GM12878 (cell line): ENCODE measurements around the gene IGFBP3. TPM values are rescaled to one million over a fixed set of nuclear protein-coding genes. Genes with fewer than 3 reads are reported as not detected.

Experiments
- ATAC-seq: fragments of 200-7000 bp; cut with Tn5 transposase; 3 replicates; pipeline ENCODE4 v1.9.1; 2020; ENCODE audit warnings: mild to moderate bottlenecking, moderate library complexity
- BruUV-seq: library from RNA; stranded (reverse); fragments of 400-500 nt; replicated peaks from 2 replicates; lab custom pipeline; 2021; lab: Mats Ljungman, UMichigan
- CTCF ChIA-PET: fragments of 300-600 bp; sonication (Branson Sonifier 250); formaldehyde crosslinking; extraction: SDS; loops from one replicate; lab custom pipeline; 2021; ENCODE audit warnings: inconsistent platforms; lab: Yijun Ruan, JAX
- POLR2A ChIA-PET: fragments of 350-600 bp; formaldehyde crosslinking; extraction: SDS; loops from one replicate; lab custom pipeline; 2021; ENCODE audit warnings: inconsistent platforms; lab: Charles Lee
- RAD21 ChIA-PET: fragments of 300-600 bp; sonication (Branson Sonifier 250); formaldehyde crosslinking; loops from one replicate; lab custom pipeline; 2023; ENCODE audit warnings: antibody characterized with exemption; ENCODE audit not compliant: unreplicated experiment; lab: Charles Lee
- SMC1A ChIA-PET: fragments of 300-600 bp; sonication (Branson Sonifier 250); formaldehyde crosslinking; loops from one replicate; lab custom pipeline; 2023; ENCODE audit not compliant: unreplicated experiment, uncharacterized antibody; lab: Charles Lee
- DNase-seq: peaks from one replicate; pipeline ENCODE4 v3.0.0-alpha.2; 2011; ENCODE audit warnings: low read depth, low spot score
- FAIRE-seq: peaks from 3 replicates; lab custom pipeline; 2011; peaks lifted over from hg19 to GRCh38; lab: Jason Lieb, UNC
- H2AFZ ChIP-seq: 2 replicates; pipeline ENCODE4 v1.6.0; 2011; ENCODE audit warnings: low read depth, low read length, control low read depth; ENCODE audit not compliant: control insufficient read depth
- H3K27ac ChIP-seq: 2 replicates; pipeline ENCODE4 v1.5.1; 2011; ENCODE audit warnings: control low read depth; ENCODE audit not compliant: control insufficient read depth, insufficient read depth
- H3K27me3 ChIP-seq, 2 experiments: replicated peaks in 1 of 2; 2 replicates each; pipeline versions ENCODE4 v1.6.0 to v1.6.1; 2011; ENCODE audit warnings: low read length in 1 of 2; ENCODE audit not compliant: control insufficient read depth in 2 of 2, insufficient read depth in 2 of 2
- H3K36me3 ChIP-seq, 2 experiments: 2 replicates each; pipeline ENCODE4 v1.5.1; 2011; ENCODE audit warnings: low read length in 1 of 2; ENCODE audit not compliant: control insufficient read depth in 2 of 2, insufficient read depth in 2 of 2
- H3K4me1 ChIP-seq: 2 replicates; pipeline ENCODE4 v1.6.1; 2011; ENCODE audit warnings: mild to moderate bottlenecking, low read length, moderate library complexity, mixed read lengths; ENCODE audit not compliant: control insufficient read depth, insufficient read depth
- H3K4me2 ChIP-seq: 2 replicates; pipeline ENCODE4 v1.6.0; 2011; ENCODE audit warnings: control low read depth; ENCODE audit not compliant: control insufficient read depth, insufficient read depth
- H3K4me3 ChIP-seq: fragments of 200-600 bp; sonication (generic); 2 replicates; pipeline ENCODE4 v1.5.1; 2016
- H3K79me2 ChIP-seq: 2 replicates; pipeline ENCODE4 v1.6.0; 2011; ENCODE audit warnings: low read length; ENCODE audit not compliant: control insufficient read depth, insufficient read depth
- H3K9ac ChIP-seq: 2 replicates; pipeline ENCODE4 v1.8.0; 2011; ENCODE audit warnings: low read length, control low read depth, mixed read lengths; ENCODE audit not compliant: control insufficient read depth, insufficient read depth
- H3K9me3 ChIP-seq: replicated peaks from 3 replicates; pipeline ENCODE4 v1.5.1; 2011; ENCODE audit warnings: mild to moderate bottlenecking, low read length; ENCODE audit not compliant: control insufficient read depth, insufficient read depth
- H4K20me1 ChIP-seq: 2 replicates; pipeline ENCODE4 v1.6.0; 2011; ENCODE audit not compliant: control insufficient read depth, insufficient read depth
- BMI1 ChIP-seq: fragments of 450-650 bp; IDR thresholded peaks from 2 replicates; pipeline ENCODE4 v1.6.1; 2016; ENCODE audit warnings: mild to moderate bottlenecking, moderate library complexity, borderline replicate concordance
- CEBPB ChIP-seq, 2 experiments: fragments of 150-350 bp in 1 of 2; IDR thresholded peaks; 2 replicates each; pipeline ENCODE4 v1.6.1; 2012 to 2014; ENCODE audit warnings: low read depth in 2 of 2, low read length in 2 of 2, borderline replicate concordance in 1 of 2, inconsistent platforms in 1 of 2
- EP300 ChIP-seq, 2 experiments: fragments of 150-350 bp in 1 of 2; IDR thresholded peaks; 2 replicates each; pipeline ENCODE4 v1.6.1; 2011 to 2012; ENCODE audit warnings: low read depth in 2 of 2, low read length in 2 of 2, borderline replicate concordance in 1 of 2, improper control_type of control experiment in 1 of 2, inconsistent platforms in 1 of 2; ENCODE audit not compliant: control insufficient read depth in 1 of 2
- FOXM1 ChIP-seq: IDR thresholded peaks from 2 replicates; pipeline ENCODE4 v1.6.1; 2012; ENCODE audit warnings: low read depth, mild to moderate bottlenecking, inconsistent platforms, low read length, moderate library complexity
- NFYB ChIP-seq: IDR thresholded peaks from 2 replicates; pipeline ENCODE4 v1.6.1; 2011; ENCODE audit warnings: low read depth, mild to moderate bottlenecking, low read length, improper control_type of control experiment, moderate library complexity; ENCODE audit not compliant: insufficient read depth
- POLR2AphosphoS2 ChIP-seq: IDR thresholded peaks from 2 replicates; pipeline ENCODE4 v1.6.1; 2011; ENCODE audit warnings: low read depth, mild to moderate bottlenecking, low read length, improper control_type of control experiment, moderate library complexity
- RBBP5 ChIP-seq: fragments of 200-600 bp; sonication (generic); conservative IDR thresholded peaks from 2 replicates; pipeline ENCODE4 v1.6.1; 2016
- SREBF1 ChIP-seq: IDR thresholded peaks from 2 replicates; pipeline ENCODE4 v1.6.1; 2012; ENCODE audit warnings: mild to moderate bottlenecking, low read length
- ZNF207 ChIP-seq: fragments of 450-650 bp; IDR thresholded peaks from 2 replicates; pipeline ENCODE4 v1.6.1; 2014; ENCODE audit warnings: antibody characterized with exemption, mild to moderate bottlenecking, borderline replicate concordance
- ZNF24 ChIP-seq: fragments of 450-650 bp; IDR thresholded peaks from 2 replicates; pipeline ENCODE4 v1.6.1; 2017; ENCODE audit warnings: antibody characterized with exemption, mild to moderate bottlenecking
- ZSCAN29 ChIP-seq: fragments of 450-650 bp; IDR thresholded peaks from 2 replicates; pipeline ENCODE4 v1.6.1; 2017; ENCODE audit warnings: mild to moderate bottlenecking, moderate library complexity
- WGBS: methylation state at CpG from one replicate; pipeline ENCODE4 v1.1.6; 2016; ENCODE audit warnings: low lambda C conversion rate; ENCODE audit not compliant: insufficient replicate concordance, insufficient coverage; ENCODE audit errors: missing lambda C conversion rate; 5-methylcytosine and 5-hydroxymethylcytosine counted together
- in situ Hi-C: fragments of 300-500 bp; cut with MboI; formaldehyde crosslinking; loops from 9 replicates; pipeline ENCODE4 v1.14.3; 2018; ENCODE audit warnings: mixed read lengths
- intact Hi-C: fragments of 100-400 bp; cut with micrococcal nuclease; formaldehyde crosslinking; loops from one replicate; pipeline ENCODE4 v1.14.2; 2022; ENCODE audit not compliant: unreplicated experiment
- polyA plus RNA-seq, 11 experiments: library from polyadenylated mRNA; depleted of rRNA in 4 of 11; unstranded in 6 of 11; stranded (reverse) in 5 of 11; fragments of >200 nt; fragmentation: Nextera tagmentation in 4 of 11; fragmentation: Illumina TruSeq in 1 of 11; extraction: Ambion mirVana in 4 of 11; extraction: Trizol in 1 of 11; gene quantifications; 1 replicate in 1 of 11; 2 replicates in 10 of 11; pipeline versions ENCODE4 v1.2.1 to v1.2.3, GENCODE V29; 2011 to 2016; ENCODE audit warnings: inconsistent platforms in 2 of 11, missing spikeins in 2 of 11, low read depth in 1 of 11
- total RNA-seq, 4 experiments: library from RNA; depleted of rRNA in 3 of 4; stranded (reverse); fragments of >200 nt in 3 of 4; fragmentation: Illumina TruSeq in 1 of 4; extraction: Trizol in 1 of 4; gene quantifications; 2 replicates each; pipeline versions ENCODE4 v1.2.1 to v1.2.3, GENCODE V29; 2013 to 2021
- TF ChIP-seq, protein P1 (sequence below): fragments of 450-650 bp; formaldehyde crosslinking; IDR thresholded peaks from 2 replicates; pipeline ENCODE4 v1.4.0; 2022; ENCODE audit warnings: mild to moderate bottlenecking, moderate library complexity
- TF ChIP-seq, protein P2 (sequence below): fragments of 450-650 bp; IDR thresholded peaks from 2 replicates; pipeline ENCODE4 v1.6.1; 2016; ENCODE audit warnings: mild to moderate bottlenecking, moderate library complexity, borderline replicate concordance
- TF ChIP-seq, protein P3 (sequence below): IDR thresholded peaks from 2 replicates; pipeline ENCODE4 v1.6.1; 2012; ENCODE audit warnings: low read depth, low read length, improper control_type of control experiment

IGFBP3 gene
- total and polyA plus RNA-seq, 10 of the 15 experiments (the other 5 are each of a cell fraction or from before 2014, with no cell fraction given) = 6.0 to 28.0 (median 15.6) TPM

DNA sequence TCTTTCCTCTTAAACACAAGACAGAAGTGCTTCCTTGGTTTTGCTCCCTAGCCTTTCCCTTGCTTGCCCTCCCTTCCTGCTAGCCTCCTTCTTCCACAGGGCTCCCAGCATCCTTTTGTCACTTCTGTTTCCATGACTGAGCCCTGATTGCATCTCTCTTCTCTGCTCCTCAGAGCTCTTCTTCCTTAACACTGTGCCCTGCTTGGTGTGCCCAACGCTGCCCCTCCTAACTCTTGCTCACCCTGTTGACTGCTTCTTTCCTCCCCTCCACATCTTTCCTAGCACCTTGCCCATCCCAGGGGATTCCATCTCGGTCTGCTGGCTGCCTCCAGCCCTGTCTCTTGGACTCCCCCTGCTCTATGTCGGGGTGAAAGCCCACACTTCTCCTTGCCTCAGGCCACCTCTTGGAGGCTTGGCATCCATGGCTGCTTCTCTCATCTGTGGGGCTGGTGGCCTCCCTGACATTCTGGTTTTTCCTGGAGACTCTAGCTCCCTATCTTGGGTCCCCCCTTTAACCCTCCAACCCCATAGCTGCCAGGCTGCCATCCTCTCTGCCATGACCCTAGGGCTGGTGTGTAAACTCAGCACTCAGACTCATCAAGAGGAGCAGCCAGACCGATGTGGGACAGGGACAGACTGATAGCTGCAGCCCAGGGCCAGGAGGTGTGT is 26.9 kb downstream of the IGFBP3 start:
- in situ Hi-C loops (no loop called here), intact Hi-C loops (no loop called here)
- Histone ChIP-seq H3K9me3 (no peaks in the 10 kb centered on the region), H4K20me1 (0 out of 2 replicates have a peak, but pooled peaks cover 4% of the 10 kb centered on the region), H3K27ac (no peak overlapping the region), H3K27me3 (peaks cover 0 to 12% of the 10 kb centered on the region in 2 experiments; a peak in 3 of 4 replicates), H3K4me2 (no peak overlapping the region), H3K79me2 (no peaks in the 10 kb centered on the region), H3K4me3 (no peak overlapping the region), H3K4me1 (no peaks in the 10 kb centered on the region), H3K9ac (no peak overlapping the region), H3K36me3 (no peaks in the 10 kb centered on the region), H2AFZ (no peak overlapping the region)
- no peak for DNase-seq
- CTCF ChIA-PET = interaction anchor here (1.1 kb wide), 2 partner anchors 29 to 464 kb away, joined by 3 to 5 read pairs; no protein-coding TSS in a partner anchor
- WGBS = 2% methylated on average over 4 of the region's 4 CpGs
- ATAC-seq = no peak
- FAIRE-seq = no peak
- RAD21 ChIA-PET = no interaction called here
- SMC1A ChIA-PET = no interaction called here
- no TSS peak for BruUV-seq
- POLR2A ChIA-PET = no interaction called here
- TF ChIP-seq, protein P1, sequence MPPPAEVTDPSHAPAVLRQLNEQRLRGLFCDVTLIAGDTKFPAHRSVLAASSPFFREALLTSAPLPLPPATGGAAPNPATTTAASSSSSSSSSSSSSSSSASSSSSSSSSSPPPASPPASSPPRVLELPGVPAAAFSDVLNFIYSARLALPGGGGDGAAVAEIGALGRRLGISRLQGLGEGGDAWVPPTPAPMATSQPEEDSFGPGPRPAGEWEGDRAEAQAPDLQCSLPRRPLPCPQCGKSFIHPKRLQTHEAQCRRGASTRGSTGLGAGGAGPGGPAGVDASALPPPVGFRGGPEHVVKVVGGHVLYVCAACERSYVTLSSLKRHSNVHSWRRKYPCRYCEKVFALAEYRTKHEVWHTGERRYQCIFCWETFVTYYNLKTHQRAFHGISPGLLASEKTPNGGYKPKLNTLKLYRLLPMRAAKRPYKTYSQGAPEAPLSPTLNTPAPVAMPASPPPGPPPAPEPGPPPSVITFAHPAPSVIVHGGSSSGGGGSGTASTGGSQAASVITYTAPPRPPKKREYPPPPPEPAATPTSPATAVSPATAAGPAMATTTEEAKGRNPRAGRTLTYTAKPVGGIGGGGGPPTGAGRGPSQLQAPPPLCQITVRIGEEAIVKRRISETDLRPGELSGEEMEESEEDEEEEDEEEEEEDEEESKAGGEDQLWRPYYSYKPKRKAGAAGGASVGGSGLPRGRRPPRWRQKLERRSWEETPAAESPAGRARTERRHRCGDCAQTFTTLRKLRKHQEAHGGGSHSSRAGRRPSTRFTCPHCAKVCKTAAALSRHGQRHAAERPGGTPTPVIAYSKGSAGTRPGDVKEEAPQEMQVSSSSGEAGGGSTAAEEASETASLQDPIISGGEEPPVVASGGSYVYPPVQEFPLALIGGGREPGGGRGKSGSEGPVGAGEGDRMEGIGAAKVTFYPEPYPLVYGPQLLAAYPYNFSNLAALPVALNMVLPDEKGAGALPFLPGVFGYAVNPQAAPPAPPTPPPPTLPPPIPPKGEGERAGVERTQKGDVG (CRISPR knock-in tag) = no peak
- no peak for TF ChIP-seq SREBF1
- no peak for TF ChIP-seq ZNF207
- no peak for TF ChIP-seq ZNF24
- TF ChIP-seq ZSCAN29 = no peak
- TF ChIP-seq CEBPB (IDR thresholded peaks at IDR 0.05; ENCODE audit: borderline replicate concordance in 1 of 2, low read depth in 2 of 2, low read length in 2 of 2) = no peak
- TF ChIP-seq, protein P2, sequence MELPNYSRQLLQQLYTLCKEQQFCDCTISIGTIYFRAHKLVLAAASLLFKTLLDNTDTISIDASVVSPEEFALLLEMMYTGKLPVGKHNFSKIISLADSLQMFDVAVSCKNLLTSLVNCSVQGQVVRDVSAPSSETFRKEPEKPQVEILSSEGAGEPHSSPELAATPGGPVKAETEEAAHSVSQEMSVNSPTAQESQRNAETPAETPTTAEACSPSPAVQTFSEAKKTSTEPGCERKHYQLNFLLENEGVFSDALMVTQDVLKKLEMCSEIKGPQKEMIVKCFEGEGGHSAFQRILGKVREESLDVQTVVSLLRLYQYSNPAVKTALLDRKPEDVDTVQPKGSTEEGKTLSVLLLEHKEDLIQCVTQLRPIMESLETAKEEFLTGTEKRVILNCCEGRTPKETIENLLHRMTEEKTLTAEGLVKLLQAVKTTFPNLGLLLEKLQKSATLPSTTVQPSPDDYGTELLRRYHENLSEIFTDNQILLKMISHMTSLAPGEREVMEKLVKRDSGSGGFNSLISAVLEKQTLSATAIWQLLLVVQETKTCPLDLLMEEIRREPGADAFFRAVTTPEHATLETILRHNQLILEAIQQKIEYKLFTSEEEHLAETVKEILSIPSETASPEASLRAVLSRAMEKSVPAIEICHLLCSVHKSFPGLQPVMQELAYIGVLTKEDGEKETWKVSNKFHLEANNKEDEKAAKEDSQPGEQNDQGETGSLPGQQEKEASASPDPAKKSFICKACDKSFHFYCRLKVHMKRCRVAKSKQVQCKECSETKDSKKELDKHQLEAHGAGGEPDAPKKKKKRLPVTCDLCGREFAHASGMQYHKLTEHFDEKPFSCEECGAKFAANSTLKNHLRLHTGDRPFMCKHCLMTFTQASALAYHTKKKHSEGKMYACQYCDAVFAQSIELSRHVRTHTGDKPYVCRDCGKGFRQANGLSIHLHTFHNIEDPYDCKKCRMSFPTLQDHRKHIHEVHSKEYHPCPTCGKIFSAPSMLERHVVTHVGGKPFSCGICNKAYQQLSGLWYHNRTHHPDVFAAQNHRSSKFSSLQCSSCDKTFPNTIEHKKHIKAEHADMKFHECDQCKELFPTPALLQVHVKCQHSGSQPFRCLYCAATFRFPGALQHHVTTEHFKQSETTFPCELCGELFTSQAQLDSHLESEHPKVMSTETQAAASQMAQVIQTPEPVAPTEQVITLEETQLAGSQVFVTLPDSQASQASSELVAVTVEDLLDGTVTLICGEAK = no peak
- no peak for TF ChIP-seq FOXM1
- TF ChIP-seq RBBP5 = no peak
- TF ChIP-seq BMI1 = no peak
- no peak for TF ChIP-seq POLR2AphosphoS2
- no peak for TF ChIP-seq EP300 (IDR thresholded peaks at IDR 0.05; ENCODE audit: borderline replicate concordance in 1 of 2, control insufficient read depth in 1 of 2, low read depth in 2 of 2, low read length in 2 of 2)
- TF ChIP-seq NFYB = no peak
- TF ChIP-seq, protein P3, sequence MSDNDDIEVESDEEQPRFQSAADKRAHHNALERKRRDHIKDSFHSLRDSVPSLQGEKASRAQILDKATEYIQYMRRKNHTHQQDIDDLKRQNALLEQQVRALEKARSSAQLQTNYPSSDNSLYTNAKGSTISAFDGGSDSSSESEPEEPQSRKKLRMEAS = no peak
